Left kidney (tissue), 2 donors: ENCODE data around the gene PTPRJ. TPM values are rescaled to one million over a fixed set of nuclear protein-coding genes. Genes with fewer than 3 reads are reported as not detected.

ENCODE experiments used
- DNase-seq: peaks from one replicate; pipeline ENCODE4 v3.0.0-alpha.2; 2013
- polyA plus RNA-seq: library from polyadenylated mRNA; unstranded; fragments of 120-200 nt; gene quantifications from one replicate; pipeline ENCODE4 v1.2.1, GENCODE V29; 2013; ENCODE audit not compliant: insufficient read length

Gene PTPRJ
- polyA plus RNA-seq, 1 donor = 26.9 TPM

- no peak for DNase-seq
Observed at GRCh38 chr11:47967577-47968525, 12.5 kb upstream of the PTPRJ start.

GRCh38 chr11:47969401-47969800 lies 11.0 kb upstream of the PTPRJ start:
- no peak for DNase-seq

- DNase-seq = no peak
Observed at GRCh38 chr11:47971501-47971900, 8.9 kb upstream of the PTPRJ start.

GRCh38 chr11:47973173-47973572 lies 7.2 kb upstream of the PTPRJ start:
- DNase-seq = no peak

GRCh38 chr11:47976931-47977330 lies 3.4 kb upstream of the PTPRJ start:
- DNase-seq = no peak

GRCh38 chr11:47977623-47978022 lies 2.7 kb upstream of the PTPRJ start:
- DNase-seq = no peak

- no peak for DNase-seq
Observed at GRCh38 chr11:47979378-47980087, 826 bp upstream of the PTPRJ start.

GRCh38 chr11:47980907-47981621 lies 705 bp downstream of the PTPRJ start:
- DNase-seq = no peak

- no peak for DNase-seq
Observed at GRCh38 chr11:47981667-47982404, 1.5 kb downstream of the PTPRJ start.

- no peak for DNase-seq
Observed at GRCh38 chr11:47982616-47983015, 2.3 kb downstream of the PTPRJ start.

GRCh38 chr11:47983464-47984397 lies 3.4 kb downstream of the PTPRJ start:
- DNase-seq = no peak

- no peak for DNase-seq
Observed at GRCh38 chr11:47986219-47986618, 5.9 kb downstream of the PTPRJ start.

- no peak for DNase-seq
Observed at GRCh38 chr11:47986742-47987141, 6.4 kb downstream of the PTPRJ start.

- no peak for DNase-seq
Observed at GRCh38 chr11:47987310-47987709, 7.0 kb downstream of the PTPRJ start.

GRCh38 chr11:47987781-47988180 lies 7.4 kb downstream of the PTPRJ start:
- no peak for DNase-seq

GRCh38 chr11:47989779-47990178 lies 9.4 kb downstream of the PTPRJ start:
- DNase-seq = no peak

- DNase-seq = no peak
Observed at GRCh38 chr11:47991266-47991830, 11.0 kb downstream of the PTPRJ start.

- DNase-seq = no peak
Observed at GRCh38 chr11:47991894-47992293, 11.5 kb downstream of the PTPRJ start.

GRCh38 chr11:47992959-47993820 lies 12.8 kb downstream of the PTPRJ start:
- DNase-seq = no peak
